ENCODE measurements around the gene CES2.

- no peak for TF ChIP-seq POLR2AphosphoS5 (IDR thresholded peaks at IDR 0.05; ENCODE audit: borderline replicate concordance, low read depth, low read length)
- no peak for TF ChIP-seq EZH2 (IDR thresholded peaks at IDR 0.05)
Observed at GRCh38 chr16:66895999-66896398, 39.3 kb upstream of the CES2 start.

Measured in SK-N-MC (cell line).